Stomach smooth muscle (tissue), 2 donors: ENCODE data around the gene MFSD6L.

ENCODE experiments used
- H3K27ac ChIP-seq: one replicate; pipeline ENCODE4 v1.7.0; 2013; ENCODE audit warnings: mild to moderate bottlenecking, low read length, inconsistent platforms
- H3K27me3 ChIP-seq, 2 donors: one replicate each; pipeline ENCODE4 v1.7.0; 2013; ENCODE audit warnings: low read length in 2 of 2; ENCODE audit not compliant: insufficient read depth in 2 of 2, control insufficient read depth in 1 of 2
- H3K36me3 ChIP-seq, 2 donors: one replicate each; pipeline ENCODE4 v1.7.0; 2013; ENCODE audit warnings: low read length in 2 of 2; ENCODE audit not compliant: control insufficient read depth in 2 of 2, insufficient read depth in 2 of 2
- H3K4me1 ChIP-seq: one replicate; pipeline ENCODE4 v1.7.0; 2013; ENCODE audit warnings: low read length; ENCODE audit not compliant: control insufficient read depth, insufficient read depth
- H3K4me3 ChIP-seq, 2 donors: one replicate each; pipeline ENCODE4 v1.7.0; 2013; ENCODE audit warnings: low read length in 2 of 2
- H3K9ac ChIP-seq, 2 donors: one replicate each; pipeline ENCODE4 v1.7.0; 2013; ENCODE audit warnings: low read length in 2 of 2, mild to moderate bottlenecking in 1 of 2
- H3K9me3 ChIP-seq, 2 donors: one replicate each; pipeline ENCODE4 v1.7.0; 2013; ENCODE audit warnings: low read length in 2 of 2; ENCODE audit not compliant: control insufficient read depth in 2 of 2
- donor health status: healthy.
- donor health status: Pancreatic carcinoma.

Gene MFSD6L

GRCh38 chr17:8789743-8790142, 9.4 kb downstream of the MFSD6L start:
- Histone ChIP-seq H3K27me3 (peaks cover 0 to 3% of the 10 kb centered on the region in 2 donors), H3K4me1 (no peaks in the 10 kb centered on the region), H3K27ac (no peak overlapping the region), H3K4me3 (no peak overlapping the region), H3K9me3 (peaks cover 4 to 9% of the 10 kb centered on the region in 2 donors), H3K36me3 (no peaks in the 10 kb centered on the region), H3K9ac (no peak overlapping the region)

- Histone ChIP-seq H3K27ac (no peak overlapping the region), H3K9ac (no peak overlapping the region)
These were observed 10.2 kb downstream of the MFSD6L start for GRCh38 chr17:8788998-8789397.

GRCh38 chr17:8785547-8786413, 13.4 kb downstream of the MFSD6L start:
- Histone ChIP-seq H3K9ac (no peak overlapping the region), H3K4me3 (no peak overlapping the region), H3K27ac (no peak overlapping the region), H3K9me3 (no peaks in the 10 kb centered on the region), H3K4me1 (no peaks in the 10 kb centered on the region), H3K36me3 (no peaks in the 10 kb centered on the region), H3K27me3 (peaks cover 0 to 3% of the 10 kb centered on the region in 2 donors)

More at GRCh38 chr17:8788998-8789397, 10.2 kb downstream of the MFSD6L start:
- peaks cover 0 to 3% of the 10 kb centered on the region in 2 donors for H3K27me3 ChIP-seq
- H3K36me3 ChIP-seq = no peaks in the 10 kb centered on the region
- no peak overlapping the region for H3K4me3 ChIP-seq
- H3K4me1 ChIP-seq = no peaks in the 10 kb centered on the region
- H3K9me3 ChIP-seq = peaks cover 4 to 9% of the 10 kb centered on the region in 2 donors

GRCh38 chr17:8782176-8782575, 17.0 kb downstream of the MFSD6L start:
- no peaks in the 10 kb centered on the region for H3K4me1 ChIP-seq
- peaks cover 0 to 3% of the 10 kb centered on the region in 2 donors for H3K27me3 ChIP-seq

GRCh38 chr17:8781776-8782175, 17.4 kb downstream of the MFSD6L start:
- H3K27me3 ChIP-seq = peaks cover 0 to 3% of the 10 kb centered on the region in 2 donors
- H3K4me3 ChIP-seq = no peak overlapping the region
- no peaks in the 10 kb centered on the region for H3K36me3 ChIP-seq
- H3K27ac ChIP-seq = no peak overlapping the region
- H3K9ac ChIP-seq = no peak overlapping the region
- H3K9me3 ChIP-seq = no peaks in the 10 kb centered on the region
- H3K4me1 ChIP-seq = no peaks in the 10 kb centered on the region

More at GRCh38 chr17:8782176-8782575, 17.0 kb downstream of the MFSD6L start:
- H3K9ac ChIP-seq = no peak overlapping the region
- H3K4me3 ChIP-seq = no peak overlapping the region
- H3K27ac ChIP-seq = no peak overlapping the region
- no peaks in the 10 kb centered on the region for H3K36me3 ChIP-seq
- H3K9me3 ChIP-seq = no peaks in the 10 kb centered on the region

- no peaks in the 10 kb centered on the region for H3K36me3 ChIP-seq
- no peaks in the 10 kb centered on the region for H3K9me3 ChIP-seq
- no peaks in the 10 kb centered on the region for H3K27me3 ChIP-seq
- H3K4me1 ChIP-seq = no peaks in the 10 kb centered on the region
- H3K27ac ChIP-seq = no peak overlapping the region
- H3K9ac ChIP-seq = no peak overlapping the region
- no peak overlapping the region for H3K4me3 ChIP-seq
These were observed 22.3 kb downstream of the MFSD6L start for GRCh38 chr17:8776881-8777280.

GRCh38 chr17:8776248-8776647, 22.9 kb downstream of the MFSD6L start:
- Histone ChIP-seq H3K27ac (no peak overlapping the region), H3K9ac (no peak overlapping the region), H3K4me1 (no peaks in the 10 kb centered on the region), H3K36me3 (no peaks in the 10 kb centered on the region), H3K4me3 (no peak overlapping the region), H3K27me3 (no peaks in the 10 kb centered on the region), H3K9me3 (no peaks in the 10 kb centered on the region)

- Histone ChIP-seq H3K9ac (no peak overlapping the region), H3K4me3 (no peak overlapping the region), H3K36me3 (no peaks in the 10 kb centered on the region), H3K9me3 (no peaks in the 10 kb centered on the region), H3K27me3 (no peaks in the 10 kb centered on the region), H3K4me1 (no peaks in the 10 kb centered on the region), H3K27ac (no peak overlapping the region)
These were observed 32.4 kb downstream of the MFSD6L start for GRCh38 chr17:8766731-8767130.

- no peaks in the 10 kb centered on the region for H3K4me1 ChIP-seq
- H3K9me3 ChIP-seq = no peaks in the 10 kb centered on the region
- no peak overlapping the region for H3K27ac ChIP-seq
- H3K27me3 ChIP-seq = peaks cover 0 to 3% of the 10 kb centered on the region in 2 donors
- H3K4me3 ChIP-seq = no peak overlapping the region
- H3K36me3 ChIP-seq = no peaks in the 10 kb centered on the region
- H3K9ac ChIP-seq = no peak overlapping the region
These were observed 37.2 kb downstream of the MFSD6L start for GRCh38 chr17:8762012-8762411.

GRCh38 chr17:8758137-8758596, 41.0 kb downstream of the MFSD6L start, which contains the start of gene SPDYE4:
SPDYE4 (minus strand) TSS chr17:8758546; CDS start chr17:8758382, 164 bp downstream.
- Histone ChIP-seq H3K4me1 (no peaks in the 10 kb centered on the region), H3K36me3 (no peaks in the 10 kb centered on the region), H3K9me3 (no peaks in the 10 kb centered on the region), H3K4me3 (no peak within 1 kb of the TSS), H3K27me3 (peaks cover 0 to 5% of the 10 kb centered on the region in 2 donors), H3K9ac (no peak within 1 kb of the TSS), H3K27ac (no peak within 1 kb of the TSS)

GRCh38 chr17:8757189-8757588, 42.0 kb downstream of the MFSD6L start:
- Histone ChIP-seq H3K36me3 (no peaks in the 10 kb centered on the region), H3K9ac (no peak overlapping the region), H3K27ac (no peak overlapping the region), H3K4me3 (no peak overlapping the region), H3K4me1 (no peaks in the 10 kb centered on the region), H3K27me3 (peaks cover 0 to 5% of the 10 kb centered on the region in 2 donors), H3K9me3 (no peaks in the 10 kb centered on the region)
